HepG2 (cell line): Measurements from ENCODE around the gene DPH2. TPM values are rescaled to one million over a fixed set of nuclear protein-coding genes. Genes with fewer than 3 reads are reported as not detected.

Experiments
- AGO1 ChIP-seq: fragments of 200-400 bp; formaldehyde crosslinking; IDR thresholded peaks from 2 replicates; pipeline ENCODE4 v1.6.1; 2017; ENCODE audit warnings: mild to moderate bottlenecking, low read depth, low read length, moderate library complexity; ENCODE audit not compliant: poor library complexity, severe bottlenecking
- BHLHE40 ChIP-seq: IDR thresholded peaks from 2 replicates; pipeline ENCODE4 v1.6.1; 2011; ENCODE audit warnings: low read length, improper control_type of control experiment
- BORCS8-MEF2B ChIP-seq: sonication (generic); formaldehyde crosslinking; IDR thresholded peaks from 2 replicates; pipeline ENCODE4 v1.8.0; 2022; ENCODE audit warnings: mild to moderate bottlenecking, missing genetic modification reagents
- BRD4 ChIP-seq: sonication (generic); formaldehyde crosslinking; IDR thresholded peaks from 2 replicates; pipeline ENCODE4 v1.4.0; 2020; ENCODE audit warnings: missing genetic modification reagents
- FOSL2 ChIP-seq: sonication (generic); formaldehyde crosslinking; IDR thresholded peaks from 2 replicates; pipeline ENCODE4 v1.4.0; 2020; ENCODE audit warnings: missing genetic modification reagents
- GZF1 ChIP-seq: sonication (generic); formaldehyde crosslinking; IDR thresholded peaks from 2 replicates; pipeline ENCODE4 v1.5.1; 2020; ENCODE audit warnings: mild to moderate bottlenecking, missing genetic modification reagents
- HNRNPL ChIP-seq: fragments of 200-400 bp; formaldehyde crosslinking; IDR thresholded peaks from 2 replicates; pipeline ENCODE4 v1.6.1; 2017; ENCODE audit warnings: mild to moderate bottlenecking, low read depth, low read length
- IRX3 ChIP-seq: sonication (generic); formaldehyde crosslinking; IDR thresholded peaks from 2 replicates; pipeline ENCODE4 v1.8.1; 2023; ENCODE audit warnings: mild to moderate bottlenecking, low read depth, missing genetic modification reagents, borderline replicate concordance
- ISL2 ChIP-seq: sonication (generic); formaldehyde crosslinking; IDR thresholded peaks from 2 replicates; pipeline ENCODE4 v1.5.0; 2020; ENCODE audit warnings: missing genetic modification reagents
- JUNB ChIP-seq: sonication (generic); formaldehyde crosslinking; IDR thresholded peaks from 2 replicates; pipeline ENCODE4 v1.8.0; 2022; ENCODE audit warnings: missing genetic modification reagents, mild to moderate bottlenecking, borderline replicate concordance
- KDM2A ChIP-seq: sonication (generic); formaldehyde crosslinking; IDR thresholded peaks from 2 replicates; pipeline ENCODE4 v1.4.0; 2020; ENCODE audit warnings: low read depth, missing genetic modification reagents, borderline replicate concordance
- LCORL ChIP-seq, 2 experiments: fragments of 450-650 bp in 1 of 2; sonication (generic) in 1 of 2; formaldehyde crosslinking in 1 of 2; IDR thresholded peaks; 2 replicates each; pipeline versions ENCODE4 v1.5.0 to v1.6.1; 2017 to 2020; ENCODE audit warnings: antibody characterized with exemption in 1 of 2, missing genetic modification reagents in 1 of 2
- MYPOP ChIP-seq: sonication (generic); formaldehyde crosslinking; IDR thresholded peaks from 2 replicates; pipeline ENCODE4 v1.8.1; 2023; ENCODE audit warnings: mild to moderate bottlenecking, moderate library complexity, missing genetic modification reagents
- PHF8 ChIP-seq: sonication (generic); formaldehyde crosslinking; IDR thresholded peaks from 2 replicates; pipeline ENCODE4 v1.5.0; 2020; ENCODE audit warnings: missing genetic modification reagents
- PTBP1 ChIP-seq: fragments of 200-400 bp; formaldehyde crosslinking; IDR thresholded peaks from 2 replicates; pipeline ENCODE4 v1.6.1; 2018; ENCODE audit warnings: low read length, low read depth; ENCODE audit not compliant: poor library complexity, severe bottlenecking
- SETDB1 ChIP-seq: sonication (generic); formaldehyde crosslinking; IDR thresholded peaks from 2 replicates; pipeline ENCODE4 v1.5.1; 2020; ENCODE audit warnings: missing genetic modification reagents, mild to moderate bottlenecking, borderline replicate concordance
- SMAD3 ChIP-seq: sonication (generic); formaldehyde crosslinking; IDR thresholded peaks from 2 replicates; pipeline ENCODE4 v1.4.0; 2020; ENCODE audit warnings: missing genetic modification reagents
- TBX3 ChIP-seq: fragments of 450-650 bp; IDR thresholded peaks from 2 replicates; pipeline ENCODE4 v1.6.1; 2017; ENCODE audit warnings: antibody characterized with exemption, mild to moderate bottlenecking, inconsistent platforms, borderline replicate concordance
- TSC22D2 ChIP-seq: sonication (generic); formaldehyde crosslinking; IDR thresholded peaks from 2 replicates; pipeline ENCODE4 v1.5.1; 2020; ENCODE audit warnings: missing genetic modification reagents, mild to moderate bottlenecking, borderline replicate concordance
- ZBTB20 ChIP-seq: sonication (generic); formaldehyde crosslinking; IDR thresholded peaks from 2 replicates; pipeline ENCODE4 v1.8.1; 2023; ENCODE audit warnings: missing genetic modification reagents, low read depth, mild to moderate bottlenecking, borderline replicate concordance
- ZBTB37 ChIP-seq: sonication (generic); formaldehyde crosslinking; IDR thresholded peaks from 2 replicates; pipeline ENCODE4 v1.4.0; 2020; ENCODE audit warnings: mild to moderate bottlenecking, missing genetic modification reagents
- ZNF12 ChIP-seq: sonication (generic); formaldehyde crosslinking; IDR thresholded peaks from 2 replicates; pipeline ENCODE4 v1.5.0; 2020; ENCODE audit warnings: missing genetic modification reagents
- ZNF260 ChIP-seq: sonication (generic); formaldehyde crosslinking; IDR thresholded peaks from 2 replicates; pipeline ENCODE4 v1.4.0; 2020; ENCODE audit warnings: missing genetic modification reagents, low read depth, mild to moderate bottlenecking, borderline replicate concordance
- ZNF343 ChIP-seq: sonication (generic); formaldehyde crosslinking; IDR thresholded peaks from 2 replicates; pipeline ENCODE4 v1.4.0; 2020; ENCODE audit warnings: mild to moderate bottlenecking, missing genetic modification reagents
- ZNF432 ChIP-seq: sonication (generic); formaldehyde crosslinking; IDR thresholded peaks from 2 replicates; pipeline ENCODE4 v1.5.0; 2020; ENCODE audit warnings: missing genetic modification reagents, mild to moderate bottlenecking, borderline replicate concordance
- ZNF674 ChIP-seq: sonication (generic); formaldehyde crosslinking; IDR thresholded peaks from 2 replicates; pipeline ENCODE4 v1.5.0; 2020; ENCODE audit warnings: low read depth, mild to moderate bottlenecking, missing genetic modification reagents
- ZNF703 ChIP-seq: sonication (generic); formaldehyde crosslinking; IDR thresholded peaks from 2 replicates; pipeline ENCODE4 v1.5.1; 2020; ENCODE audit warnings: missing genetic modification reagents, mild to moderate bottlenecking, moderate library complexity, borderline replicate concordance
- ZNF761 ChIP-seq: sonication (generic); formaldehyde crosslinking; conservative IDR thresholded peaks from 2 replicates; pipeline ENCODE4 v1.4.0; 2020; ENCODE audit warnings: mild to moderate bottlenecking, missing genetic modification reagents
- ZSCAN29 ChIP-seq: sonication (generic); formaldehyde crosslinking; conservative IDR thresholded peaks from 2 replicates; pipeline ENCODE4 v1.4.0; 2020; ENCODE audit warnings: mild to moderate bottlenecking, missing genetic modification reagents
- polyA plus RNA-seq, 8 experiments: library from polyadenylated mRNA; depleted of rRNA in 3 of 8; stranded (reverse) in 7 of 8; unstranded in 1 of 8; fragments of >200 nt; fragmentation: Illumina TruSeq in 4 of 8; extraction: Trizol in 4 of 8; gene quantifications; 2 replicates each; pipeline versions ENCODE4 v1.2.1 to v1.2.3, GENCODE V29; 2011 to 2016; ENCODE audit warnings: low read depth in 4 of 8, missing spikeins in 1 of 8, mixed read lengths in 1 of 8; ENCODE audit not compliant: insufficient read depth in 1 of 8
- total RNA-seq, 5 experiments: library from RNA; depleted of rRNA; stranded (reverse); fragments of >200 nt; fragmentation: Illumina TruSeq; extraction: Trizol; gene quantifications; 2 replicates each; pipeline ENCODE4 v1.2.3, GENCODE V29; 2016; ENCODE audit warnings: low read depth in 1 of 5

Gene DPH2
- total and polyA plus RNA-seq, 2 of the 13 experiments (the other 11 are each of a cell fraction or from before 2014, with no cell fraction given), result 32.2 to 38.3 TPM

DNA sequence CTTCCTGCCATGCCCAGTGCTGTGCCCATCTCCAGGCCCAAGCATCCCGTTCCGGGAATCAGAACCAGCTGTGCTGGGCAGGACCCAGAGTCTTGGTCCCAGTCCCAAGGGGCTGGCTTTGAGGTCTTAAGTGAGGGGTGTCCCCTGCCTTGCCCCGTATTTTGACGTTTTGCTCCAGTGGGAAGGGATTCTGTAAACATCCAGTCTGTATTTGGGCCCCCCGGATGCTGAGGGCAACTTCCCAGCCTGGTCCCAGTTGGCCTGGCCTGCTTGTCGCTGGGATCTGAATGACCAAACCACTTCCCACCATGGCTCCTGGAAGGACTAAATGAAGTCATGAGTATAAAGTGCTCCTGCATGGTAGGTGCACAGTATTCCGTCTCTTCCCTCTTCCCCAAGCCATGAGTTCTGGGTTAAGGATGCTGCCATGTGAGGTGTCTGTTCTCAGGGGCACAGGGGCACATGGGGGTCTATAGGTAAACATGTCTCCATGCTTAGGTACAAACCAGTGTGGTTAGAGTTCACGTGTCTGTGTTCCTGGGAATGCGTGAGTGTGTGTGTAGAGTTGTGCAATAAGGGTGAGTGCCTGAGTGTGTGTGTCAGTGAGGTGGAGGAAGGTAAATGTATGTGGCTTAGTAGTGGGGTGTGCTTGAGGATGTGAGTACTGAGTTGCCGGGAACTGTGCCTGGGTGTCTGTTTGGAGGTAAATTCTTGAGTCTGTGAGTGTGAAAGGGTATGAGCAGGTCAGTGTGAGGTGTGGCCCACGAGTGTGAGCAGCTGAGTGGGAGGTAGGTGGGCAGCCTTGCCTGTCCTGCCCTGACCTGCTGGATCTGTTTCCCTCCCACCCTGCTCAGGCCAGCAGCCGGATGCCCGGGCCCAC, 10.7 kb downstream of the DPH2 start (continued):
- TF ChIP-seq ZBTB37 (CRISPR knock-in tag) (no peak), ZNF12 (no peak), TBX3 (peak; percentile 18; the same call in 1 of the 2 replicates), ZNF674 (no peak), PTBP1 (no peak), ZNF260 (CRISPR knock-in tag) (no peak), JUNB (CRISPR knock-in tag) (no peak), ZNF432 (CRISPR knock-in tag) (no peak), LCORL (IDR thresholded peaks at IDR 0.05) (no peak), LCORL (CRISPR knock-in tag; IDR thresholded peaks at IDR 0.05) (no peak), ZBTB20 (CRISPR knock-in tag) (no peak), PHF8 (CRISPR knock-in tag) (no peak), FOSL2 (CRISPR knock-in tag) (peak; percentile 29; the same call in 1 of the 2 replicates), MYPOP (CRISPR knock-in tag) (no peak), KDM2A (CRISPR knock-in tag) (no peak), ZNF343 (CRISPR knock-in tag) (peak; percentile 70; the same call in 1 of the 2 replicates), HNRNPL (no peak), IRX3 (CRISPR knock-in tag) (no peak), ISL2 (CRISPR knock-in tag) (no peak), SETDB1 (CRISPR knock-in tag) (no peak), GZF1 (no peak), AGO1 (no peak), SMAD3 (CRISPR knock-in tag) (no peak), ZSCAN29 (CRISPR knock-in tag) (no peak), TSC22D2 (CRISPR knock-in tag) (no peak), ZNF703 (no peak), BRD4 (CRISPR knock-in tag) (no peak), ZNF761 (CRISPR knock-in tag) (0 out of 2 replicates have a peak, but pooled peaks have one; percentile 64), BHLHE40 (peak; percentile 71), BORCS8-MEF2B (CRISPR knock-in tag) (no peak)
